Measurements from ENCODE around the gene PDAP1. TPM values are rescaled to one million over a fixed set of nuclear protein-coding genes. Genes with fewer than 3 reads are reported as not detected.

Gene PDAP1
- polyA plus RNA-seq, 1 experiment: 60.2 TPM

DNA sequence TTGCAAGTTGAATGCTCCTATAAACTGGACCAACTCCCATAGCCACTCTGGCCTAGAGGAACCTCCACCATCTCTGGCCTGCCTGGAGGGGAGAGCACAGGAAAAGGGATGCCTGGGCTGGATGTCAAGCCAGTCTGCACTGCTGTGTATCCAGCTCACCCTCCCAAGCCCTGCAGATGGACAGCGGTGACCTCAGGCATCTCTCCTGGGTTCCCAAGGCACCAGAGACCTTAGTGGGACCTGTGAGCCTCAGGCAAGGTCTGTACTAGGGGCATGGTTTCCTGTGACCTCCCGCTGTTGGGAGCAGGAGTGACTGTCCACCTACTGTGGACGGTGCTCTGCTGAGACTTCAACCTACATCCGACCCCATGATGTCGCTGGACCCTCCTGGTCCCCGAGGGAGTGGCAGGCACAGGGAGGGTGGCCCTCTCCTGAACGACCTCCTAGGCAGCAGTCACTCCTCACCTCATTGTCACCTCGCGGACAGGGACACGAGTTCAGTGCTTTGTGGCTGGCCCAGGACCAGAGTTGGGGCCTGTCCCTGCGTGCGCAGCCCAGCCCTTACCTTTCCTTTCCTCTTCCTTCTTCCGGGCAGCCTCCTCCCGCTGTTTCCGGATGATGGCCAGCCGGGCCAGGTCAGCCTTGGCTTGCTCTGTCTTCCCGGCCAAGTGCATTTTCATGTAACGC lies 11.0 kb downstream of the PDAP1 start:
- Histone ChIP-seq H3K27ac (ENCODE audit: low read depth, low read length) (no peak overlapping the region), H3K27me3 (ENCODE audit: control insufficient read depth, insufficient read depth, low read length) (no peaks in the 10 kb centered on the region), H3K4me3 (ENCODE audit: low read depth, low read length) (no peak overlapping the region), H3K9me3 (ENCODE audit: control insufficient read depth, insufficient read depth, low read length) (no peaks in the 10 kb centered on the region; the same call in 1 of the 2 replicates)
- TF ChIP-seq, protein P1, sequence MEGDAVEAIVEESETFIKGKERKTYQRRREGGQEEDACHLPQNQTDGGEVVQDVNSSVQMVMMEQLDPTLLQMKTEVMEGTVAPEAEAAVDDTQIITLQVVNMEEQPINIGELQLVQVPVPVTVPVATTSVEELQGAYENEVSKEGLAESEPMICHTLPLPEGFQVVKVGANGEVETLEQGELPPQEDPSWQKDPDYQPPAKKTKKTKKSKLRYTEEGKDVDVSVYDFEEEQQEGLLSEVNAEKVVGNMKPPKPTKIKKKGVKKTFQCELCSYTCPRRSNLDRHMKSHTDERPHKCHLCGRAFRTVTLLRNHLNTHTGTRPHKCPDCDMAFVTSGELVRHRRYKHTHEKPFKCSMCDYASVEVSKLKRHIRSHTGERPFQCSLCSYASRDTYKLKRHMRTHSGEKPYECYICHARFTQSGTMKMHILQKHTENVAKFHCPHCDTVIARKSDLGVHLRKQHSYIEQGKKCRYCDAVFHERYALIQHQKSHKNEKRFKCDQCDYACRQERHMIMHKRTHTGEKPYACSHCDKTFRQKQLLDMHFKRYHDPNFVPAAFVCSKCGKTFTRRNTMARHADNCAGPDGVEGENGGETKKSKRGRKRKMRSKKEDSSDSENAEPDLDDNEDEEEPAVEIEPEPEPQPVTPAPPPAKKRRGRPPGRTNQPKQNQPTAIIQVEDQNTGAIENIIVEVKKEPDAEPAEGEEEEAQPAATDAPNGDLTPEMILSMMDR (IDR thresholded peaks at IDR 0.05; ENCODE audit: low read depth, low read length): no peak
- ChIA-PET CTCF (no interaction called here), POLR2A (interaction anchor here (0.8 kb wide), 1 partner anchor 11 kb away, joined by 4 read pairs; the partner anchor contains the start of genes BUD31 and PDAP1)
- no peak for DNase-seq (ENCODE audit: low read depth, low spot score)

DNA sequence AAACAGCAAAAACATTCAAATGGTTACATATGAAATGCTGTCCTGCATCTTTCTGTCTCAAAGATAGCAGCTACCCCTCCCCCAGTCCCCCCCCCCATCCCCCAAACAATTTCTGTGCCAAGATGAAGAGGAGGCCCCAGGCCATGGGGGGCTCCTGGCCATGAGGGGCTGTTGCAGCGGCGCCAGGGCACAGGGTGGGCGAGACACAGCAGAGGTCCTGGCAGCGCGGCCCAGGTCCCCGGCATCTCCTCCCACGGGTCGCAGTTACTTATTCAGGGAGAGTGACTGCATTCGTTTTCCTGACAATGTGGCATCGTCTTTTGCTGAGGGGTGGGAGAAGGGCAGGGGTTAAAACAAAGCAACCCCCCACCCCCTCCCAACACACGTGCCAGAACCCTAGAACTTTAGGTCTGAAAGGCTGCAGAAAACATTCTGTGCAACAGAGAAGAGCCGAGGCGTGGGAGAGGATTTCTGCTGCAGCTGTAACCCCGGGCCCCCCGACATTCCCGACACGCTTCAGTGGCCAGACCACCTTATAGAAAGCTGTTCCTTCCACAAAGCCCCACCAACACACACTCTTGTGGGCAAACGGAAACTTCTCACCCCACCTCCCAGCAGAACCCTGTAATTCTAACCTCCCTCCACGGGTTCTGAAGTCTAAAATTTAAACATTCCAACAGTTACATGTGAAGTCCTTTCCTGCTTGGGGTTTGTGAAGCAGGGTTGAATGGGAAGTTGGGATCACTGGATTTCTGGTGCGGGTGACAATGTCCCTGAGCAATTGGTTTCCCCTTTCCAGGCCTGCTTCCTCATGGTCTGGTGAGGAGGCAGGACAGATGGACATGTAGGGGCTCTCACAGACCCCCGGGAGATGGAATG lies 11.7 kb downstream of the PDAP1 start:
- DNase-seq (ENCODE audit: low read depth, low spot score): no peak
- POLR2A ChIA-PET: interaction anchor here (0.8 kb wide), 1 partner anchor 12 kb away, joined by 4 read pairs; the partner anchor contains the start of genes BUD31 and PDAP1
- no peak overlapping the region for H3K27ac ChIP-seq (ENCODE audit: low read depth, low read length)

DNA sequence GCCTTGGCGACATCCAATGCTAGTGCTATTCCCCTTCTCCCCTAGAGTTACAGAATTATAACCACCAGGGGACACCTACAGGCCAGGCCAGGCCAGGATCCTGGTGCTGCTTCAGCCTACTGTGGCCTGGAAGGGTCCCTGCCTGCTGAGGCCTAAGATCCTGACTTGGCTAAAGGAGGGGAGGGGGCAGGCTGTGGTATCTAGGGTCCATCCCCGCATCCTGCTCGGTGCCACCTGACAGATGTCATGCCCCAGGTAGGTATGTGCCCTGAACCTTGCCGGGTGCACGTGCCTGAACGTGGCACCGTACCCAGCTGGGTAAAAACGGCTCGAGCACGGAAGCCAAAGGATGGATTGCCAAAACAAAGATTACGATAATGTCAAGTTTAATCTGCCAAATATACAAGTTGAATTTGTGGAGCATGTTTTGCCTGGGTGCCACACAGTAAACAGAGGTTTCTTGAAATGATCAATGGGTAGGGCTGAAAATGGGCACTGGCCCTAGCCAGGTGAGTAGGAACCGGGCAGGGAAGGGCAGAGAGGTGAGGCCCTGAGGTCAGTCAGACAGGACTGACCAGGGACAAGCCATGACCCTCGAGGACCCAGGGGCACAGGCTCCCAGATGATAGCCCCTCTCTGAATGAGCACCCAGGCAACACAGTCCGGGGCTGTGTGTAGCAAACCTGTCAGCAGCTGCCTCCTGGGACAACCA lies 12.6 kb downstream of the PDAP1 start:
- H3K4me3 ChIP-seq (ENCODE audit: low read depth, low read length): no peak overlapping the region
- H3K9me3 ChIP-seq (ENCODE audit: control insufficient read depth, insufficient read depth, low read length): no peaks in the 10 kb centered on the region; the same call in 1 of the 2 replicates
- no peak for DNase-seq (ENCODE audit: low read depth, low spot score)
- TF ChIP-seq, protein P1 (IDR thresholded peaks at IDR 0.05; ENCODE audit: low read depth, low read length): no peak
- no peak overlapping the region for H3K27ac ChIP-seq (ENCODE audit: low read depth, low read length)
- no peaks in the 10 kb centered on the region for H3K27me3 ChIP-seq (ENCODE audit: control insufficient read depth, insufficient read depth, low read length)
- ChIA-PET POLR2A (no interaction called here), CTCF (no interaction called here)

More for the DNA sequence above, 11.7 kb downstream of the PDAP1 start:
- Histone ChIP-seq H3K4me3 (ENCODE audit: low read depth, low read length) (no peak overlapping the region), H3K9me3 (ENCODE audit: control insufficient read depth, insufficient read depth, low read length) (no peaks in the 10 kb centered on the region; the same call in 1 of the 2 replicates), H3K27me3 (ENCODE audit: control insufficient read depth, insufficient read depth, low read length) (no peaks in the 10 kb centered on the region)
- CTCF ChIA-PET: no interaction called here
- TF ChIP-seq, protein P1 (IDR thresholded peaks at IDR 0.05; ENCODE audit: low read depth, low read length): no peak

DNA sequence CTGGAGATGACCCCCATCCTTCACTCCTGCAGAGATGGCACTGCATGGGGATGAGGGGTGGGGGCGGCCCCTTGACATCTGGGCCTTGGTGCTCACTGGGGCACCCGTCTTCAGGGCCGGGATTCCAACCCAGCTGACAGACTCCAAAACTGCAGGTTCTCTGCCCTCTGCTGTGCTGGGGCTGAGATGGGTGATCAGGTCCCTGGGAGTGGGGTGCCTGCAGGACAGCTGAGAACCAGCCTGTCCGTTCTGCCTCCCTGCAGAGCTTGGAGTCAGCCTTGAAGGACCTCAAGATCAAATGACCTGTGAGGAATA lies 14.3 kb downstream of the PDAP1 start:
- TF ChIP-seq, protein P1 (IDR thresholded peaks at IDR 0.05; ENCODE audit: low read depth, low read length): no peak
- Histone ChIP-seq H3K9me3 (ENCODE audit: control insufficient read depth, insufficient read depth, low read length) (no peaks in the 10 kb centered on the region; the same call in 1 of the 2 replicates), H3K27me3 (ENCODE audit: control insufficient read depth, insufficient read depth, low read length) (no peaks in the 10 kb centered on the region), H3K4me3 (ENCODE audit: low read depth, low read length) (no peak overlapping the region), H3K27ac (ENCODE audit: low read depth, low read length) (no peak overlapping the region)
- ChIA-PET POLR2A (interaction anchor here (1.0 kb wide), 1 partner anchor 13 kb away, joined by 3 read pairs; no protein-coding TSS in a partner anchor), CTCF (interaction anchor here (0.6 kb wide), 1 partner anchor 291 kb away, joined by 5 read pairs; no protein-coding TSS in a partner anchor)
- no peak for DNase-seq (ENCODE audit: low read depth, low spot score)
